ENCODE data around the gene LRRN1. TPM values are rescaled to one million over a fixed set of nuclear protein-coding genes. Genes with fewer than 3 reads are reported as not detected.
A peak's percentile ranks its signal among the peaks of the same experiment; 100 is the strongest.

The LRRN1 gene
- total RNA-seq, 3 donors from 2014 or later, result 0.32 to 18.9 (median 4.3) TPM

DNA sequence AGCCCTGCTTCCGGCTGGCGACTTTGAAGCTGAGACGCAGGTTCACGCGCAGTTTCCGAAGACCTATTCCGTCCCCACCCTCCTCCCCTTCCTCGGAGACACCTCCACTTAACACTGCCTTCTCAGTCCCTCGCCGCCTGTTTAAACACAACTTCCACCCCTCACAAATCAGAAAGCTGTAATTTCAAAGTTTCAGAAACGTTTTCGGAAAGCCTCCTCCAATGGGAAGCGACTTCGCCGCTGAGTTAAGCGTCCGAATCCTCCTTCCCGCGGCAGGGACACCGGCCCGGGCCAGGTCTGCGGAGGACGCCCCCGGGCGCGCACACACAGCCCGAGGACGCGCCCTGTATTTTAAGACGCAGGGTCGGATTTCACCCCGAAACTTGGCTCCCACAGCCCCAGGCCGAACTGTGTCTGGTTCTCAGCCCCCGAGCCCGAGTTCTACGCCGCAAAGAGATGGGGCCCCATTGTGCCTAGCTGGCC, 559 bp upstream of the LRRN1 start:
- DNase-seq (ENCODE audit: low spot score in 2 of 2), result peak in 1 of 2 donors; percentile 49
- H3K4me3 ChIP-seq, result peak overlapping the region; percentile 39 to 78 (median 75)
- peaks cover 0 to 3% of the 10 kb centered on the region in 2 donors for H3K4me1 ChIP-seq
- H3K9me3 ChIP-seq, result no peaks in the 10 kb centered on the region
- intact Hi-C loops (cut with DNase I; ENCODE audit: low total_unique reads), result no loop called here
- peak overlapping the region; percentile 73 to 76 for H3K27ac ChIP-seq
- TF ChIP-seq, protein P1, sequence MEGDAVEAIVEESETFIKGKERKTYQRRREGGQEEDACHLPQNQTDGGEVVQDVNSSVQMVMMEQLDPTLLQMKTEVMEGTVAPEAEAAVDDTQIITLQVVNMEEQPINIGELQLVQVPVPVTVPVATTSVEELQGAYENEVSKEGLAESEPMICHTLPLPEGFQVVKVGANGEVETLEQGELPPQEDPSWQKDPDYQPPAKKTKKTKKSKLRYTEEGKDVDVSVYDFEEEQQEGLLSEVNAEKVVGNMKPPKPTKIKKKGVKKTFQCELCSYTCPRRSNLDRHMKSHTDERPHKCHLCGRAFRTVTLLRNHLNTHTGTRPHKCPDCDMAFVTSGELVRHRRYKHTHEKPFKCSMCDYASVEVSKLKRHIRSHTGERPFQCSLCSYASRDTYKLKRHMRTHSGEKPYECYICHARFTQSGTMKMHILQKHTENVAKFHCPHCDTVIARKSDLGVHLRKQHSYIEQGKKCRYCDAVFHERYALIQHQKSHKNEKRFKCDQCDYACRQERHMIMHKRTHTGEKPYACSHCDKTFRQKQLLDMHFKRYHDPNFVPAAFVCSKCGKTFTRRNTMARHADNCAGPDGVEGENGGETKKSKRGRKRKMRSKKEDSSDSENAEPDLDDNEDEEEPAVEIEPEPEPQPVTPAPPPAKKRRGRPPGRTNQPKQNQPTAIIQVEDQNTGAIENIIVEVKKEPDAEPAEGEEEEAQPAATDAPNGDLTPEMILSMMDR (IDR thresholded peaks at IDR 0.05), result no peak
- TF ChIP-seq POLR2AphosphoS5 (IDR thresholded peaks at IDR 0.05) (no peak), POLR2A (IDR thresholded peaks at IDR 0.05) (no peak)
- H3K36me3 ChIP-seq, result no peaks in the 10 kb centered on the region
- no peaks in the 10 kb centered on the region for H3K27me3 ChIP-seq

DNA sequence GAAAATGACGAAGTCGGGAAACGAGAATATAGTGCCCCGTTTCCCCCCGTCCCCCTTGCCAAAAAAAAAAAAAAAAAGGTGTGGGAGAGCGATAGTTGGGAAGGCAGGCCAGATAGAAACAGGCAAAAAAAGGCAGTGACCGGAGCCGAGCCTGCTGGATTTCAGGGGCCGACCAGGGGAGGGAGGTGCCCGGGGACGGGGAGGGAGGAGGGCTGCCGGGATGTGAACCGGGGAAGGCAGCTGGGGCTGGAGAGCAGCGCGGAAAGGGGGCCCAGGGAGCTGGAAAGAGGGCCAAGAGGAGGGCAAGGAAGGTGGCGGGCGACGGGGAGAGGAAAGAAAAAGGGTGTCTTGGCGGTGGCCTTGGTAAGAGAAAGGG, 837 bp downstream of the LRRN1 start:
- H3K27me3 ChIP-seq, result peaks cover 0 to 3% of the 10 kb centered on the region in 2 donors
- DNase-seq (ENCODE audit: low spot score in 2 of 2), result peak in 1 of 2 donors; percentile 53
- TF ChIP-seq, protein P1 (IDR thresholded peaks at IDR 0.05), result no peak
- TF ChIP-seq POLR2AphosphoS5 (IDR thresholded peaks at IDR 0.05) (no peak), POLR2A (IDR thresholded peaks at IDR 0.05) (no peak)
- intact Hi-C loops (cut with DNase I; ENCODE audit: low total_unique reads), result no loop called here
- H3K36me3 ChIP-seq, result no peaks in the 10 kb centered on the region
- H3K27ac ChIP-seq, result peak overlapping the region; percentile 73 to 76
- H3K4me1 ChIP-seq, result peaks cover 0 to 3% of the 10 kb centered on the region in 2 donors
- no peaks in the 10 kb centered on the region for H3K9me3 ChIP-seq
- peak overlapping the region; percentile 39 to 78 (median 75) for H3K4me3 ChIP-seq

DNA sequence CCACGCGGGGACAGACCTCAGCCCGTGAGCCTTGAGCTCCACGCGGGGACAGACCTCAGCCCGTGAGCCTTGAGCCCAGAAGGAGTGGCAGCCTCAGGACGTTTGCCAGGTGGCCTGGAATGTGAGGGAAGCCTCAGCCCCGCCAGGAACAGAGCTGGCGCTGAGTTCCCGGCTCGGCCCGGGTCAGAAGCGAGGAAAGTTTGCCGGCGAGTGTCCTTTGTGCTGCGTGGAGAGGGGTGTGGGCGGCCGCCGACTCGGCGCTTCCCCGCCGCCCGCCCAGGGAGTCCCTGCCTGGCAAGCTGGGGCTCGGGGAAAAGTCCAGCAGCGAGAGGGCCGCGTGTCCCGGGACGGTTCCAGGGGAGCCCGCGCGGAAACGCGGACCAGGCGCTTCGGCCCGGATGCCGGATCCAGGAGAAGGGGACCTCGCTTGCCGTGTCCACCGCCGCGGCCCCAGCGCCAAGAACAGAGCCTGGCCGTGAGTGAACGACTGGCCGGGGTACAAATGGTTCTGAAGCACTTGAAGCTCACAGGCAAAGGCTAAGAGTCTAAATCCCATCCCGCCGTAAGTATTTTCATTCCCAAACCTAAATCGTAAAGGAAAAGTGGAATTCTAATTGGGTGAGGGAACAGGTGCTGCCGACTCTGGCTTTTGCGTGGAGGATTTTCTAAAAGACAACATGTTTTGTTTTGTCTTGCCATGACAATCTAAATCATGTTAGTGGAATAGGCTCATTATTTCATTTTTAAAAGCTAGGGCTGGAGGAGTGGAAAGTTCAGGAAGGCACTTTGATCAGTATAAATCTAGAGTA, 1.7 kb downstream of the LRRN1 start:
- no peaks in the 10 kb centered on the region for H3K36me3 ChIP-seq
- H3K4me1 ChIP-seq, result peaks cover 0 to 3% of the 10 kb centered on the region in 2 donors
- peaks cover 0 to 3% of the 10 kb centered on the region in 2 donors for H3K27me3 ChIP-seq
- peak overlapping the region; percentile 57 to 73 for H3K27ac ChIP-seq
- H3K9me3 ChIP-seq, result no peaks in the 10 kb centered on the region
- no peak for TF ChIP-seq POLR2A (IDR thresholded peaks at IDR 0.05)
- no peak for TF ChIP-seq POLR2AphosphoS5 (IDR thresholded peaks at IDR 0.05)
- TF ChIP-seq, protein P1 (IDR thresholded peaks at IDR 0.05), result no peak
- peak; percentile 42 to 58 for DNase-seq (ENCODE audit: low spot score in 2 of 2)
- peak overlapping the region; percentile 39 to 78 (median 75) for H3K4me3 ChIP-seq
- intact Hi-C loops (cut with DNase I; ENCODE audit: low total_unique reads), result no loop called here

DNA sequence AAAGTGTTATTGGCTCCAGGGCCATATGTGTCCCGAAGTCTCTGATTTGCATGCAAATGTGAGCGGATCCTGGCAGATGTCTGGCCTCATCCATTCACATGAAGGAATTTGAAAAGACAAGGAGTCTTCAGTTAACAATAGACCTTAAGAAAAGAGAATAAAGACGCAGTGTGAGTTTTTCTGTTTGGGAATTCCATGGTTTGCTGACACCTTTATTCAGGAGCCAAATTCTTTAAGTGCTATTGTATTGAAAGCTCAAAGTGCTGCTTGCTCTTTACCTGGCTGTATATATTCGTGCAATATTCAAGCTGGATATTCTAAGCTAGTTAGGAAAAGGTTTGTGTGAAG, 2.2 kb downstream of the LRRN1 start:
- no peaks in the 10 kb centered on the region for H3K36me3 ChIP-seq
- H3K4me1 ChIP-seq, result peaks cover 0 to 3% of the 10 kb centered on the region in 2 donors
- no peaks in the 10 kb centered on the region for H3K9me3 ChIP-seq
- TF ChIP-seq, protein P1 (IDR thresholded peaks at IDR 0.05), result no peak
- no peak for TF ChIP-seq POLR2AphosphoS5 (IDR thresholded peaks at IDR 0.05)
- TF ChIP-seq POLR2A (IDR thresholded peaks at IDR 0.05), result no peak
- DNase-seq (ENCODE audit: low spot score in 2 of 2), result no peak
- intact Hi-C loops (cut with DNase I; ENCODE audit: low total_unique reads), result no loop called here
- H3K4me3 ChIP-seq, result peak overlapping the region in 2 of 3 donors; percentile 75 to 78
- H3K27me3 ChIP-seq, result peaks cover 0 to 3% of the 10 kb centered on the region in 2 donors
- peak overlapping the region in 1 of 2 donors; percentile 73 for H3K27ac ChIP-seq

GRCh38 chr3:3802046-3802445, 2.8 kb downstream of the LRRN1 start:
- H3K27me3 ChIP-seq, result peaks cover 0 to 3% of the 10 kb centered on the region in 2 donors
- peaks cover 0 to 3% of the 10 kb centered on the region in 2 donors for H3K4me1 ChIP-seq
- H3K4me3 ChIP-seq, result peak overlapping the region in 2 of 3 donors; percentile 75 to 78
- H3K36me3 ChIP-seq, result no peaks in the 10 kb centered on the region
- no peaks in the 10 kb centered on the region for H3K9me3 ChIP-seq
- no peak for DNase-seq (ENCODE audit: low spot score in 2 of 2)
- intact Hi-C loops (cut with DNase I; ENCODE audit: low total_unique reads), result no loop called here
- TF ChIP-seq, protein P1 (IDR thresholded peaks at IDR 0.05), result no peak
- TF ChIP-seq POLR2AphosphoS5 (IDR thresholded peaks at IDR 0.05), result no peak
- no peak for TF ChIP-seq POLR2A (IDR thresholded peaks at IDR 0.05)
- no peak overlapping the region for H3K27ac ChIP-seq
